PC-3 (cell line): ENCODE results near the gene CNOT11. TPM values are rescaled to one million over a fixed set of nuclear protein-coding genes. Genes with fewer than 3 reads are reported as not detected.

ENCODE experiments used
- ATAC-seq: fragments of 200-7000 bp; cut with Tn5 transposase; 2 replicates; pipeline ENCODE4 v1.9.1; 2020; ENCODE audit warnings: mild to moderate bottlenecking, moderate library complexity
- BruUV-seq: library from RNA; stranded (reverse); fragments of 400-500 nt; replicated peaks from 2 replicates; lab custom pipeline; 2021; lab: Mats Ljungman, UMichigan
- CTCF ChIA-PET: fragments of 300-600 bp; sonication (Branson Sonifier 250); formaldehyde crosslinking; loops from one replicate; lab custom pipeline; 2022; ENCODE audit warnings: antibody characterized with exemption; lab: Charles Lee
- POLR2A ChIA-PET: fragments of 300-600 bp; sonication (Branson Sonifier 250); formaldehyde crosslinking; loops from one replicate; lab custom pipeline; 2022; ENCODE audit warnings: antibody characterized with exemption; ENCODE audit not compliant: unreplicated experiment; lab: Charles Lee
- DNase-seq: peaks from one replicate; pipeline ENCODE4 v3.0.0-alpha.2; 2015
- H2AFZ ChIP-seq: fragments of 300-600 bp; sonication (generic); 2 replicates; pipeline ENCODE4 v1.6.0; 2016; ENCODE audit warnings: antibody characterized with exemption, low read length
- H3F3A ChIP-seq: fragments of 300-600 bp; sonication (generic); one replicate; pipeline ENCODE4 v1.6.0; 2017; ENCODE audit warnings: antibody characterized with exemption, low read length, control low read depth, mild to moderate bottlenecking; ENCODE audit not compliant: unreplicated experiment
- H3K27ac ChIP-seq: fragments of 300-600 bp; sonication (generic); 2 replicates; pipeline ENCODE4 v1.5.1; 2016; ENCODE audit warnings: mild to moderate bottlenecking, low read length
- H3K27me3 ChIP-seq: fragments of 300-600 bp; sonication (generic); 2 replicates; pipeline ENCODE4 v1.6.1; 2016; ENCODE audit warnings: low read length, mixed read lengths
- H3K36me3 ChIP-seq: fragments of 300-600 bp; sonication (generic); 2 replicates; pipeline ENCODE4 v1.6.1; 2016; ENCODE audit warnings: low read depth, mixed run types, low read length, mixed read lengths
- H3K4me1 ChIP-seq: fragments of 300-600 bp; sonication (generic); 2 replicates; pipeline ENCODE4 v1.5.1; 2016; ENCODE audit warnings: low read length; ENCODE audit not compliant: insufficient read depth
- H3K4me2 ChIP-seq: fragments of 300-600 bp; sonication (generic); 2 replicates; pipeline ENCODE4 v1.6.0; 2016; ENCODE audit warnings: low read length
- H3K4me3 ChIP-seq: fragments of 300-600 bp; sonication (generic); 2 replicates; pipeline ENCODE4 v1.5.1; 2016; ENCODE audit warnings: mild to moderate bottlenecking, low read length, mixed read lengths
- H3K79me2 ChIP-seq: fragments of 300-600 bp; sonication (generic); 2 replicates; pipeline ENCODE4 v1.6.1; 2017; ENCODE audit warnings: low read length, mixed read lengths
- H3K9ac ChIP-seq: fragments of 300-600 bp; sonication (generic); 2 replicates; pipeline ENCODE4 v1.6.0; 2016; ENCODE audit warnings: mild to moderate bottlenecking, low read length
- H3K9me2 ChIP-seq: fragments of 300-600 bp; sonication (generic); replicated peaks from 2 replicates; pipeline ENCODE4 v1.6.1; 2016; ENCODE audit warnings: mixed run types, low read length, mixed read lengths
- H3K9me3 ChIP-seq: fragments of 300-600 bp; sonication (generic); 2 replicates; pipeline ENCODE4 v1.6.1; 2016; ENCODE audit warnings: low read length, mixed read lengths
- H4K20me1 ChIP-seq: fragments of 300-600 bp; sonication (generic); 2 replicates; pipeline ENCODE4 v1.6.1; 2016; ENCODE audit warnings: low read length, mixed read lengths
- CTCF ChIP-seq: fragments of 300-600 bp; sonication (generic); conservative IDR thresholded peaks from 2 replicates; pipeline ENCODE4 v1.5.1; 2017; ENCODE audit warnings: antibody characterized with exemption, low read depth, mild to moderate bottlenecking, low read length
- EZH2 ChIP-seq: fragments of 300-600 bp; sonication (generic); IDR thresholded peaks from one replicate; pipeline ENCODE4 v1.6.1; 2017; ENCODE audit warnings: antibody characterized with exemption, mild to moderate bottlenecking, low read length; ENCODE audit not compliant: unreplicated experiment
- EZH2phosphoT487 ChIP-seq: fragments of 300-600 bp; sonication (generic); IDR thresholded peaks from 2 replicates; pipeline ENCODE4 v1.6.1; 2018; ENCODE audit warnings: mild to moderate bottlenecking, antibody characterized with exemption, low read length, borderline replicate concordance
- intact Hi-C: fragments of 100-400 bp; cut with micrococcal nuclease; formaldehyde crosslinking; loops from 2 replicates; pipeline ENCODE4 v1.9.0; 2023
- total RNA-seq: library from RNA; depleted of rRNA; stranded (reverse); fragments of >200 nt; gene quantifications from 2 replicates; pipeline ENCODE4 v1.2.3, GENCODE V29; 2014

CNOT11 gene
- total RNA-seq, 1 experiment from 2014 or later, result 48.5 TPM

- Histone ChIP-seq H3K4me2 (no peak overlapping the region), H3K4me1 (peaks cover 11% of the 10 kb centered on the region; the same call in 1 of the 2 replicates), H3K4me3 (no peak overlapping the region), H3K9me2 (no peaks in the 10 kb centered on the region), H3K36me3 (peaks cover 40% of the 10 kb centered on the region), H3K9me3 (no peaks in the 10 kb centered on the region), H3K27me3 (no peaks in the 10 kb centered on the region), H3K9ac (no peak overlapping the region), H4K20me1 (no peaks in the 10 kb centered on the region), H2AFZ (no peak overlapping the region), H3F3A (no peaks in the 10 kb centered on the region), H3K79me2 (0 out of 2 replicates have a peak, but pooled peaks cover 18% of the 10 kb centered on the region), H3K27ac (no peak overlapping the region)
- DNase-seq (no peak), ATAC-seq (no peak)
- intact Hi-C loops, result no loop called here
- no TSS peak for BruUV-seq
- POLR2A ChIA-PET, result interaction anchor here (0.6 kb wide), 1 partner anchor 574 kb away, joined by 3 read pairs; no protein-coding TSS in a partner anchor
- TF ChIP-seq EZH2phosphoT487 (no peak), CTCF (no peak), EZH2 (no peak)
- CTCF ChIA-PET, result no interaction called here
These were observed 9.5 kb downstream of the CNOT11 start for GRCh38 chr2:101262142-101262541.

GRCh38 chr2:101263377-101263800, 10.7 kb downstream of the CNOT11 start:
- H3K9ac ChIP-seq, result no peak overlapping the region
- H3F3A ChIP-seq, result no peaks in the 10 kb centered on the region
- no peak for TF ChIP-seq EZH2
- TF ChIP-seq EZH2phosphoT487, result no peak
- no peak for TF ChIP-seq CTCF
- no peaks in the 10 kb centered on the region for H3K27me3 ChIP-seq
- no peak overlapping the region for H2AFZ ChIP-seq
- intact Hi-C loops, result no loop called here
- H3K79me2 ChIP-seq, result 0 out of 2 replicates have a peak, but pooled peaks cover 10% of the 10 kb centered on the region
- H3K36me3 ChIP-seq, result peaks cover 39% of the 10 kb centered on the region
- POLR2A ChIA-PET, result no interaction called here
- no TSS peak for BruUV-seq
- H3K4me3 ChIP-seq, result no peak overlapping the region
- no peaks in the 10 kb centered on the region for H3K9me3 ChIP-seq
- peaks cover 11% of the 10 kb centered on the region; the same call in 1 of the 2 replicates for H3K4me1 ChIP-seq
- no peak overlapping the region for H3K27ac ChIP-seq
- DNase-seq, result no peak
- no peaks in the 10 kb centered on the region for H3K9me2 ChIP-seq
- no peak overlapping the region for H3K4me2 ChIP-seq
- CTCF ChIA-PET, result no interaction called here
- no peaks in the 10 kb centered on the region for H4K20me1 ChIP-seq
- ATAC-seq, result no peak

GRCh38 chr2:101264360-101264939, 11.8 kb downstream of the CNOT11 start:
- no peaks in the 10 kb centered on the region for H4K20me1 ChIP-seq
- no peaks in the 10 kb centered on the region for H3K9me3 ChIP-seq
- ATAC-seq, result no peak
- ChIA-PET POLR2A (no interaction called here), CTCF (interaction anchor here (0.6 kb wide), 1 partner anchor 11 kb away, joined by 4 read pairs; no protein-coding TSS in a partner anchor)
- no peak overlapping the region for H3K27ac ChIP-seq
- 0 out of 2 replicates have a peak, but pooled peaks cover under 1% of the 10 kb centered on the region for H3K79me2 ChIP-seq
- H3K27me3 ChIP-seq, result no peaks in the 10 kb centered on the region
- no peak overlapping the region for H2AFZ ChIP-seq
- no peak overlapping the region for H3K4me3 ChIP-seq
- no peaks in the 10 kb centered on the region for H3K9me2 ChIP-seq
- BruUV-seq, result no TSS peak
- intact Hi-C loops, result no loop called here
- no peak overlapping the region for H3K9ac ChIP-seq
- no peak overlapping the region for H3K4me2 ChIP-seq
- no peaks in the 10 kb centered on the region for H3F3A ChIP-seq
- TF ChIP-seq EZH2phosphoT487 (no peak), EZH2 (no peak), CTCF (no peak)
- no peak for DNase-seq
- peaks cover 39% of the 10 kb centered on the region for H3K36me3 ChIP-seq
- peaks cover 11% of the 10 kb centered on the region; the same call in 1 of the 2 replicates for H3K4me1 ChIP-seq
